PC-3 (cell line): ENCODE measurements around the gene KCTD17.

ENCODE experiments used
- EZH2 ChIP-seq: fragments of 300-600 bp; sonication (generic); IDR thresholded peaks from one replicate; pipeline ENCODE4 v1.6.1; 2017; ENCODE audit warnings: antibody characterized with exemption, mild to moderate bottlenecking, low read length; ENCODE audit not compliant: unreplicated experiment
- EZH2phosphoT487 ChIP-seq: fragments of 300-600 bp; sonication (generic); IDR thresholded peaks from 2 replicates; pipeline ENCODE4 v1.6.1; 2018; ENCODE audit warnings: mild to moderate bottlenecking, antibody characterized with exemption, low read length, borderline replicate concordance
- TF ChIP-seq, protein P1 (sequence below): fragments of 300-600 bp; sonication (generic); conservative IDR thresholded peaks from 2 replicates; pipeline ENCODE4 v1.5.1; 2017; ENCODE audit warnings: antibody characterized with exemption, low read depth, mild to moderate bottlenecking, low read length

DNA sequence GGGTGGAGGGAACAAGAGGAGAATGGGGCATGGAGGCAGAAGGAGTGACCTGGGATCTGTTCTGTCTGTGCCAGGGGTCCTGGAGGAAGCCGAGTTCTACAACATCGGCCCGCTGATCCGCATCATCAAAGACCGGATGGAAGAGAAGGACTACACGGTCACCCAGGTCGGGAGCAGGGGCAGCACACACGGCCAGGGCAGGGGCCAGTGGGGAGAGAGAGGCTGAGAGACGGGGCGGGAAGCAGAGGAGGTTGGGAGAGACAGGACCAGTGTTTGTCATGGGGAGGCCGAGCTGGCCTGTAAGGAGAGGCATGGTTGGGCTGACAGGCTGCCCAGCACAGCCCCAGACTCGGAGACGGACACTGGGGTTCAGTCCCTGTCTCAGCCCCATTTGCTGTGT is 4.7 kb downstream of the KCTD17 start:
- TF ChIP-seq, protein P1, sequence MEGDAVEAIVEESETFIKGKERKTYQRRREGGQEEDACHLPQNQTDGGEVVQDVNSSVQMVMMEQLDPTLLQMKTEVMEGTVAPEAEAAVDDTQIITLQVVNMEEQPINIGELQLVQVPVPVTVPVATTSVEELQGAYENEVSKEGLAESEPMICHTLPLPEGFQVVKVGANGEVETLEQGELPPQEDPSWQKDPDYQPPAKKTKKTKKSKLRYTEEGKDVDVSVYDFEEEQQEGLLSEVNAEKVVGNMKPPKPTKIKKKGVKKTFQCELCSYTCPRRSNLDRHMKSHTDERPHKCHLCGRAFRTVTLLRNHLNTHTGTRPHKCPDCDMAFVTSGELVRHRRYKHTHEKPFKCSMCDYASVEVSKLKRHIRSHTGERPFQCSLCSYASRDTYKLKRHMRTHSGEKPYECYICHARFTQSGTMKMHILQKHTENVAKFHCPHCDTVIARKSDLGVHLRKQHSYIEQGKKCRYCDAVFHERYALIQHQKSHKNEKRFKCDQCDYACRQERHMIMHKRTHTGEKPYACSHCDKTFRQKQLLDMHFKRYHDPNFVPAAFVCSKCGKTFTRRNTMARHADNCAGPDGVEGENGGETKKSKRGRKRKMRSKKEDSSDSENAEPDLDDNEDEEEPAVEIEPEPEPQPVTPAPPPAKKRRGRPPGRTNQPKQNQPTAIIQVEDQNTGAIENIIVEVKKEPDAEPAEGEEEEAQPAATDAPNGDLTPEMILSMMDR: no peak
- TF ChIP-seq EZH2 (no peak), EZH2phosphoT487 (no peak)
